ENCODE data around the gene PRELID3B.

Gene PRELID3B

DNA sequence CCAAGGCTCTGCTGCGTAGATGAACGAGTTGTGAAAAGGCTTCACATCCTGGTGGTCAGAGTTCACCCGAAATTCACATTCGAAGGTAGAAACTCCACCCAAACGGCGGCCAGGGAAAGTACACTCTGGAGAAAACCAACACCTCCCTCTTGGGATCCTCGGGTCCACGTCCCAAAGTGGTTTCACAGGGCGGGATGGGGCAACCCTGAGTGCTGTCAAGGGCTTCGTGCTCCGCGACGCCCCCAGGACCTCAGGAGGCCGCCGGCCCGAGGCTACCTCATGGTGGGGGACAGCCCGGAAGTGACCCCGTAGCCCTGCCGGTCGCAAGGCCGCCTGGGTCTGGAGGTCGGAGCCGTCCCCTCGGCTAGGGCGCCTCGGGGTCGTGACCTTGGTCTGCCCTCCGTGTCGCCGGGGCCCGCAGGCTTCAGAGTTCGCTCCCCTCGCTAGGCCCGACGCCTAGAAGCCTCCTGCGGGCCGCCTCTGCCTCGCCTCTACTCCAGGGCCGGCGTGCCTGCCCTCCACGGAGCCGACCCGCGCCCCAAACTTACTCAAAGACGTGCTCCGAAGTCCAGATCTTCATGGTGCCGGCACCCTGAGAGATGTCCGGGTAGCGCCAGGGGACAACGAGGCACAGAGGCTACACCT is at the start of gene PRELID3B:
Gene PRELID3B (minus strand): TSS at position 636 of the 645 bp plus-strand sequence. CDS start 56 bp downstream, at position 580.
- DNase-seq: peak in 4 of 58 donors; percentile 34 to 52 (median 46)

DNA sequence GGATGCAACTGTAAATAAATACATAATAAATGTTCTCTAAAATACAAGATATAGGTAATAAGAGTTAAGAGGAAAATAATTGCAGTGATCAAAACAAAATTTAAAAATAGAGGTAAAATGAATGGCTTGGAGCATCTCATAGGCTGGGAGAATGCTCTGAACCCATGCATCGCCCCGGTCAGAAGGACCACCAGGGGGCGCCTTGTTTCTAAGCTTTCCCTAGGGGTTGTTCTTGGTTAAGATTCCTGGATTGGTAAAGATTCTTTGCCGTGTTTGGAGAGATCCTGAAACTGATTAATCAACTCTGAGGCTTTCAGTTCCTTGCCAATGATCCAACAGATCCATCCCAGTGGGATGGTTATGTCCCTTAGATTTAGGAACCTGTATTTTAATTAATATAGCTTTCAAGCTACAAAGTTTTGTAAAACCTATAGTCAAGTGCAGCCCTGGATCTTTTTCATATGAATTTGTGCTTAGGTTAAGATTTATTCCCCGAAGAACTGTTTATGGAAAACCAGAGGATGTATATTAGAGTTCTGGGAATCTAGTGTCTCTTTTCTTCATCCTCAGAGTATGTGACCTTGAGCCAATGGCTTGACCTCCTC is 45.3 kb upstream of the PRELID3B start:
- DNase-seq: peak in 52 of 58 donors; percentile 2 to 87 (median 47)

DNA sequence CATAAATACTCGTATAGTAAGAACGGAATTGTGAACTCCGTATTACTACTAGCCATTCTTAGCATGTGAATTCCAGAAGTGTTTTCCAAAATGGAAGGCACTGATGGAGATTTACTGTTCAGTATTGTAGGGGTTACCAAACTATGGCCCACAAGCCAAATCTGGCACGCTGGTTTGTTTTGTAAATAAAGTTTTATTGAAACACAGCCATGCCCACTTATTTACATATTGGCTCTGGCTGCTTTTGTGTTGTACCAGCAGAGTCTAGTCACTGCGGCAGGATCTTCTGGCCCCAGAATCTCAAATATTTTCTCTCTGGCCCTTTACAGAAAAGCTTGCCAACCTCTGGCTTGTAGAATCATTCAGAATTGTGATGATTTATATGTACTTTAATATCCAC is 44.3 kb upstream of the PRELID3B start:
- DNase-seq: no peak

DNA sequence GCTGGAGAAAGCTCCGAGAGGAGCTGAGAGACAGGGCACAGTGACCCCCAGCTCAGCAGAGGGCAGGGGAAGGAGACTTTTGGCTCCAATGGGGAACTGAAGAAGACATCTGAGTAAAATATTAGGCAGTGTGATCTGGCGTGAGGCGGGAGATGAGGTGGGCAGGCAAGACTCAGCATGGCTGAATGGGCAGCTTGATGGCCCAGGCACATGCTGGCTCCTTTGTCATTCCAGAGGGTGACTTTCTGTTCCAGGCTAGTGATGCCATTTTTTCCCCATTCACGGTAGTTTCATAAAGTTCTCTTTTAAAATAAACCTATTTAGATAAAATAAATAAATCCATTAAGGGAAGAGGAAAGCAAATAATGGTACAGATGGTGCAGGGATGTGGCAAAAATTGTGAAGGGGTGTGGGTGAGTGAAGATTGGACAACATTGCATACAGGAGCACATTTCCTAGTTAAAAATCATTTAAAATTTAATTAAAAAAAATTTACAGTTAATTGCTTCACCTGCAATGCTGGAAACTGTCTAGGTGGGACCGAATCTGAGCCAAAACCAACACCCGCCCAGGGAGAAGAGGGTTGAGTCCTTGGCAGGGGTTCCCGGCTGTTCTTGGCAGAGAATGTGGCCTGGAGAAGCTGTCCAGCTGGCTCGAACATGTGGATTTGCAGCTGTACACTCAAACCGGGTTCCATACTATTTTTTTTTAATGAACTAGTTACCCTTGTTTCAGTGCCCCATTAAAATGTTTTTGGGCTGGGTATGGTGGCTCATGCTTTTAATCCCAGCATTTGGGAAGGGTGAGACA is 41.7 kb upstream of the PRELID3B start:
- no peak for DNase-seq

DNA sequence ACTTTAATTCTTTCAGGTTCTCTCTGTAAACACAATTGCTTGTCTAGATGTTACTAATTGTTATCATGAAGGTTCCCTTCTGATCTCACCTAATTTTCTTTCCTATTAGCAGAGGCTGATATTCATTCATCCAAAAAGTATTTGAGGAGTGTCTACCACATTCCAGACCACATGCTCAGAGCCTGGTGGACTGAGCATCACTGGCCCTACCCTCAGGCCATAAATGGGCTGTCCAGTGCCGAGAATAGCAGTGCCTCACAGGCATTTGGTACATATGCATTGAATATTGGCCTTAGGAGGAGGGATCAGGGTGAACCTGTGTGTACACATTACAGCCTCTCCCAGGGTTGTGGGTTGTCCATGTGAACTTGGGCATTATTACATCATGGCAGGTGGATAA is 40.4 kb upstream of the PRELID3B start:
- DNase-seq: no peak

DNA sequence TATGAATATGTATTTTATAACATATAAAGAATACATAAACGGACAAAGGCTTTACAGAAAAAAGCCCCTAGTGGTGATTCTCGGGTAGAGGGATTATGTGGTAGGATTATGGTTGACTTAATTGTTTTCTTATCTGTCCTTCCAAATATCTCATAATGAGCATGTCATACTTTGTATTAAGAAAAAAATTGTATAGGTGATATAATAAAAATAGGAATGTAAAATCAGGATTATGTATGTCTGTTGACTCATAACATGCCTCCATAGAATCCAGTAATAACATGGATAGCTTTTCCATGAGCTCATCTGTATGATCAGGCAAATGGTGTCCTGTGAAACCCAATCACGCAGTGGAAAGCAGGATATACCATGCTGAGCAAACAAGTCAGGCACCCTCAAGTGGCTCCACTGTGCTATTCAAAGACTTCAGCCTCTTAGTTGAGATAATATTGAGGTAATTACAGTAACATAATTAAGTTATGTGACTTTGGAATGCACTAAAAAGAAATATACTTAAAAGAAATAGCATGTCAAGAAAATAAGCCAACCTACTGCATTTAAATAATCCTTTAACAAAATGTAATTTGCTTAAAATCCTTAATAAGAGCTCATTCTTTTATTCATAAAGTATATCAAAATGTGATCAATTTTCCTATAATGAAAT is 39.6 kb upstream of the PRELID3B start:
- DNase-seq: no peak

DNA sequence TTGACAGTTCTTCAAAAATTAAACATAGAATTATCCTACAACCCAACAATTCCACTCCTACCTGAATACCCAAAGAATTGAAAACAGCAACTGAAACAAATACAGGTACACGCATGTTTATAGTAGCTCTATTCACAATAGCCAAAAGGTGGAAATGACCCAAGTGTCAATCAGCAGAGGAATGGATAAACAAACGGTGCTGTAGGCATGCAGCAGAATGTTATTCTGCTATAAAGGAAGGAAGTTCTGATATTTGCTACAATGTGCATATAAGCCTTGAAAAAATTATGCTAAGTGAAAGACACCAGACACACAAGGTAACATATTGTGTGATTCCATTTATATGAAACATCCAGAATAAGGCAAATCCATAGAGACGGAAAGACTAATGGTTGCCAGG is 38.5 kb upstream of the PRELID3B start:
- DNase-seq: no peak

DNA sequence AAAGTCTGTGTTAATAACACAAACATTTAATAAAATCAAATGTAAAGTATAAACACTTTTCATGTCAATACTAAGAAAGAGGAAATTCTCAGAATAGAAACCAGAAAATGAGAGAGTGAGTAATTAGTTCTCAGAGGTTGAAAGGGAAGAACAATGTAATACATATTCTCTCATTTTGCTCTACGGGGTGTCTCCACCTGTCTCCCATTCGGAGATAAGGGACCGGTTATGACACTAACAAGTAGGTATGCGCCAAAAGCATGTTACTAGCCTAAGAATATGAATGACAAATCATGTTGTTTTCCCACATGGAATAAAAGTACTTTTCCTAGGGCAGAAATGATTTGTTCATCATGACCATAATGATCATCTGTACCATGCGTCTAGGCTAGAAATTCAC is 35.6 kb upstream of the PRELID3B start:
- no peak for DNase-seq

DNA sequence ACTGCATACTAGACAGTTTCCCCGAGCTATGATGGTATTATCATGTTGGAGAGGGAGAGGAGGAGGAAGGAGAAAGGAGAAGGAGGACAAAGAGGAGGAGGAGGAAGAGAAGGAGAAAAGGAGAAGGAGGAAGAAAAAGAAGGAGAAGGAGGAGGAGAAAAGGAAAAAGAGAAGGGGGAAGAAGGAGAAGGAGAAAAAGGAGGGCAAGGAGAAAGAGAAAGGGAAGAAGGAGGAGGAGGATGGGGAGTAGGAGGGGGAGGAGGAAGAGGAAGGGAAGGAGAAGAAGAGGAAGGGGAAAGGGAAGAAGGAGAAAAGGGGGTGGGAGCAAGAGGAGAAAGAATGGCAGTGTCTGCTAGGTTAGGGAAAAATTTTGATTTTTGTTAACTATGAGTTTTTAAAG is 35.1 kb upstream of the PRELID3B start:
- DNase-seq: no peak

DNA sequence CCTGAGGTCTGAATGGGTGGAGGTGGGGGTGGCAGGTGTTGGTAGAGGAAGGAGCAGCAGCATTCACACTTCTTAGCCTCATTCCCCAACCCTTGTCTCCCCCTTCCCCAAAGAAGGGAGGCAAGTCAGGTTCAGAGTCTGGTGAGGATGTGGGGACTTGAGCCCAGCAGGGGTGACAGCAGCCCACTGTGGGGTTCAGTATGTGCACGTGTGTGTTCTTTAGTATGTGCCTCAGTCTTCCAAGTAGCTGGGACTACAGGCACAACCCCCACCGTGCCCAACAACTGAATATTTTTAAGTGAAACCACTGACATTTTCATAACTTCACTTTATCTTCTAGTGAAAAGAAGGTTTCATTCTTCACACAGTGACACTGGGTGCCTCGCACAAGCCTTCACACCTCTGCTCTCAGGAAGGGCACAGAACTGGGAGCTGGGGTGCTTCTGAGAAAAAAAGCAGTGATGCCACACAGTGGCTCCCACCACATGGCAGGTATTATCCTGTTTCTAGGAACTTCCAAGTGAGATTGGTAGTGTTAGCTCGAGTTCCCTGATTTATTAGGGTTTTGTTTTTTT is 33.4 kb upstream of the PRELID3B start:
- no peak for DNase-seq

DNA sequence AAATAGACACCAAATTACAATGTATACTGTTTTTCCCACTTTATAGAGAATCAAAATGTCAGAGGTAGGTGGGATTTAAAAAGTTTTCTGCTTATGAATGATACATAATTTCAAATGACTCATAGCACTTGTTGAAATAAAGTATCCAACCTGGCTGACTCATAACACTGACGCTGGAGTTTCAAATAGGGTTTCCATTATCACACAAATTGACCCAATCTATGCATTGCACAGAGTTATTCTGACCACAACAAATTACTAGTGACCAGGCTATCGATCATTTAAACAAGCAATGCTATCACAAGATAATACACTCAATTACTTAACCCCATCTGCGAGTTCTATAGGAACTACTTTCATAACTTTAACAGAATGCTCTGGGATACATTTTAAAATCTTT is 31.9 kb upstream of the PRELID3B start:
- DNase-seq: no peak

DNA sequence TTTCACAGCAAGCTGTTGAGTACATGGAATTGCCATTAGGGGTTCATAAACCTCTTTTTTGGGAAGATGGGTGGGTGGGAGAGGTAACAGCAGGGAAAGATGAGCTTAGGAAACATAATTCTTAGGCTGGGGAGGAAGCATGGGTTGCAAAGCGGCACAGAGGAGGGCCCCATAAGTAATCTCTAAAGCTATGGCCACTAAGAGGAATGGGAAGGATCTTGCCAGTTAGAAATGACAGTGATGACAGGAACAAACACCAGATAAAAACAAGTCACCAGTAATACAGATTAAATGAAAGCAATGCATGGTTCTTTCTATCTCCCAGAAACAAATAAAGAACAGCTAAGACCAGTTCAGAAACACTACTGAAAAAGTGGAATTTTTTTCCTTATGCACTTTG is 31.0 kb upstream of the PRELID3B start:
- no peak for DNase-seq

DNA sequence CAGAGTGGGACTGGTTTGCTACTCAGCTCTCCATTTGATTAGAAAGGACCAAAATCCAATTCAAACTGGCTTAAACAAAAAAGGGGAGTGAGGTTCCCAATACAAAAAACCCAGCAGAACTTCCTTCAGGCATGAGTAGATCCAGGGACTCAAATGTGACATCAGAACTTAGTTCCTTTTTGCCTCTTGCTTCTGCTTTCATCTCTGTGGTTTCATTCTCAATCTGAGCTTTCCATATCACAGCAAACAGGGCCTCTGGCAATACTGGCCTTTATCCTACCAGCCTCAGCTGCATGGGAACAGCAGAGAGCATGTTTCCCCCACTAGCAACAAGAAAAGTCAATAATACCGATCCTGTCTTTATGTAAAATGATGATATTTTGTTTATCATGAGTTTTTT is 28.6 kb upstream of the PRELID3B start:
- DNase-seq: no peak

DNA sequence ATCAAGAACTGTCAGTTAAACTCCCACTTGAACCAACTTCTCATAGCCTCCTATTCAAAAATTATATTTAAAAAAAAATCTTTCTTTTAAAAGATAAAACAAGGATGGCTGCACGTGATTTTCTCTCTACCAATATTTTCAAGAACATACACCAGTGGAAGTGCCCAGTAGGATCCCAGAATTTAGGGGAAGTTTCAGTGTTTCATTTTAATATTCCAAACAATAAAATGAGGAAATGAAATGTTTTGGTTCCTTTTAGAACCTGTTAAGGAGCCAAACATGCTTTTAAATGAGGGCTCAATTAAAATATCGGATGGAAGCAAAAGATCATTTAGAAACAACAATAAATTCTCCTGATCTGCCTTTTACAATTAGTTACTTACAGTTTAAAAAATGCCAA is 26.4 kb upstream of the PRELID3B start:
- DNase-seq: no peak

DNA sequence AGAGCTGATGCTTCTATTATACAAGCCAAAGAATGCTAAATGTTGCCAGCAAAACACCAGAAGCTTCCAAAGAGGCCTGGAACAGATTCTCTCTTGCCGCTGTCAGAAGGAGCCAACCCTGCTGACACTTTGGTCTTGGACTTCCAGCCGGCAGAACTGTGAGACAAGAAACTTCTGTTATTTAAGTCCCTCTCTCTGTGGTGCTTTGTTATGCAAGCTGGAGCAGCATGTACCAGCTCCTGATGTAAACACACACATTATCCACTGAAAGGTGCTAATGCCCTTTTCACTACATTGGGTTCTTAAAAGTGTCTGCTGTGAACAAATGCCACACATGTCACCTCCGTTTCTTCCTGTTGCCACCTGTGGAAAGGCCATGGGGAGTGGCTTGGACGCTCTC is 25.9 kb upstream of the PRELID3B start:
- DNase-seq: no peak

DNA sequence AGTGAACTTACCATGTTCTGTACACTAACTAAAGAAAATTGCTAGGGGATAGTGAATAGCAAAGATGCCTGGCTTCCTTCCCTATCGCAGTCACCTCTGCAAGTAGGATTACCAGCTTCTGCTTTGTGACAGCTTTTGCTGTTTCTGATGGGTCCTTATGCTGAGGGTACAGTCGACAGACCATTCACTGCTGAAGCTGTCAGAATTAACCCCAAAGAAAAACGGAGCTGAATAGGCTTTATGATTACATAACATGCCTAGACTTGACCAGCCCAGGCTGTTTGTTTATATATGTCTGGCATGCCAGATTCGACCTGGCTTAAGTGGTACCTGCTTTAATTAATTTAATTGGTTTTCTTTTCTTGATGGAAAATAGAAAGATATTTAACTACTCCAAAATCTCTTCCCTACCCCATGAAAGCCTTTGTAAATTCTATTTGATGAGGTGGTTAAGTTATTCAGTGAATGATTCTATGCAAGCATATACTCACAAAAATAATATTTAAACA is 21.7 kb upstream of the PRELID3B start:
- no peak for DNase-seq

DNA sequence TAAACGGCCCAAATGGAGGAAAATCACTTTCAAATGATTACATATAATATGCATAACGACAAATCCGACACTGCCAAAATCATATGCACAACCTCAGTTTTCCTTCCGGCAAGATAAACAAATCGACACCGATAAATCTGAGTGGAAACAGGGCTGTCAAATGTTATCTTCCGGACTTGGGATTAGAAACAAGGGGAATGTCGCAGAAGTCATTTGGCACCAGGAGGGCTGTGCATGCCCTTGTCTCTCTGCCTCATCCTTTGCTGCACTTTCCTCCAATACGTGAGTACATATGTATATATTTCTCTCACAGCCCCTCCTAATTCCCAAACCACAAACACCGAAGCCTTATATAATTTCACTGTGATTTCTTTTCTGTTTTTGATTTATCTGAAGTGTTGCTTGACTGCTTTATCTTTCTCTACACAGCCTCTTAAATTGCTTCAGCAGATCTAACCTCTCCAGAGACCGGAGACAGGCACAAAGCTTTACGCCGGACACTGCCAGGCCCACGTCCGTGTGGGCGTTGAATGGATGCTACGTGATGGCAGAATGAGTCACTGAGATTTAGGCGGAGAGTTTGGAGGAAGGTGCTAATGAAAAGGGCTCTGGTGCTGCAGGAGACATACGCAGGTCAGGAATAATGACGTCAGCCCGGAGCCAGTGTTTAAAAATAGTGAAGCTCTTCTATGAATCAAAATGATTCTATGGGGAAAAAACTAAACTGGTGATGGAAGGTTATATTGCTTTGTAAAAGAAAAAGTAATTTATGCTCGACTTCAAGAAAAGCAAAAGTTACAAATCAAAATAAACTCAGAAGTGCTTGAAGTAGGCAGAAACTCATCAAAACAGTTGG is 21.0 kb upstream of the PRELID3B start:
- DNase-seq: peak in 9 of 58 donors; percentile 5 to 32 (median 12)

DNA sequence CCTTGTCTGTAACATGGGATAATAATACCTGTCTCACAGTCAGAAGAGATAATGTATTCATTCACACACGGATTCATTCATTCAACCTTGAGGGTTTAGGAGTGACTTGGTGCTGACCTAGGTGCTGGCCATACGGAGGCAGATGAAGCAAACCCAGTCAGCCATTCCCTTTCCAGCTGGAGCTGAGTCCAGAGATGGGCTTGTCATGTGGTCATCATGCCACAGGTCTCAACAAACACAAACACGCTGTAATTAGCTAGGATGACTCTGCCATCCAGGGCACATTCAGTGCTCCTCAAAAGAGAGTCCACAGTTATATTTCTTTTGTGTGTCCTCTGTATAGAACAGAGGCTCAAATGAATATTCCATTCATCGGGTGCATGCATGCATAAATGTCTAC is 19.5 kb upstream of the PRELID3B start:
- no peak for DNase-seq

DNA sequence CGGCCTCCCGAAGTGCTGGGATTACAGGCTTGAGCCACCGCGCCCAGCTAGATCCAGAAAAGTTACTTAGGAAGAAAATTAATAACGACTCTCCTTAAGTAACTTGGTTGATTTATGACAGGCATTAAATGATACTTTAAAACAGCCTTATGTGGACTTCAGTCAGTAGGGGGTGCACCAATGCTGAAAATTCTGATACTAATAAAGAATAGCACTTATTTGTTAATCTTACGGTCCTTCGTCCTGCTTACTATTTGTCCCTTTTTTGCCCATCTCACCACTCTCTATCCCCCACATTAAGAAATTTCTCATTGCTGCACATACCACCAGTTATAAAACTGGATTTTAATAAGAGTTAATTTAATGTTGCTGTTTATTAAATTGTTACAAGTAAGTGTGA is 12.7 kb upstream of the PRELID3B start:
- DNase-seq: no peak

DNA sequence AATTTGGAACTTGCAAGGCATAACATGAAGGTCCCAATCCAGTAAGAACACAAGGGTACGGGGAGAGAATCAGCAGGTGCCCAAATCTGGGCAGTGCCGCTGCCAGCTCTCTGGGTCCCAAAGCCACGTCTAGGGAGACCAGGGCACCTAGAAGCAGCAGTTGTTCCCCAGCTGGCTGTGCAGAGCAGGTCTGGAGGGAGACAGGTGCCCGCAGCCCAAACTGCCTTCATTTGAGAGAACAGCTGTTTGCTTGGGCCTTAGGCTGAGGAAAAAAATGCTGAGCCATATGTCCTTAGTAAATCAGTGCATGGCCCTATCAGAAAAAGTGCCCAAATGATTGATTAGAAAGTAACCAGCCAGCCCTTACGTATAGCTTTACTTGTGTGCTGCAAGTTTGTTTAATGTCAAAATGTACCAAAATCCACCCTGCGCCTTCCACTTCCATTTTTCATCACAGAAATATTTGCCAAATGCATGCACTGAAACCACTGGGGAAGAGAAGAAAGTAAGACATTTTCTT is 9.1 kb upstream of the PRELID3B start:
- no peak for DNase-seq
